ENCODE measurements around the gene TBCD.

DNA sequence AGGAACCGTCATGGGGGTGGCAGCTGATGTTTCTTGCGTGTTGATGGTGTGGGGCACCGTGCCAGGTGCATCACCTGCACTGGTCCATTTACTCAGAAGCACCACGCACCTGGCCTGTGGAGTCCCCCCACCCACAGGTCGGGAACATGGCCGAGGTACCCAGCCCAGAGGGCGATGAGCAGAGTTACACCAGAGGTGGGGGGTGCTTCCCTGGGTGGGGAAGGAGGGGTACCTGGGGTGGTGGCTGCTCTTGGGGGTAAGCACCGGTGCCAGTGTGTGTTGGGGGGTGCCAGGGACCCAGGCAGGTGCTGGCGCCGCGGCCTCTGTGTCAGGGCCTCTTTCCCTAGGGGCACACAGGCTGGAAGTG is 92.9 kb downstream of the TBCD start:
- TF ChIP-seq, protein P1, sequence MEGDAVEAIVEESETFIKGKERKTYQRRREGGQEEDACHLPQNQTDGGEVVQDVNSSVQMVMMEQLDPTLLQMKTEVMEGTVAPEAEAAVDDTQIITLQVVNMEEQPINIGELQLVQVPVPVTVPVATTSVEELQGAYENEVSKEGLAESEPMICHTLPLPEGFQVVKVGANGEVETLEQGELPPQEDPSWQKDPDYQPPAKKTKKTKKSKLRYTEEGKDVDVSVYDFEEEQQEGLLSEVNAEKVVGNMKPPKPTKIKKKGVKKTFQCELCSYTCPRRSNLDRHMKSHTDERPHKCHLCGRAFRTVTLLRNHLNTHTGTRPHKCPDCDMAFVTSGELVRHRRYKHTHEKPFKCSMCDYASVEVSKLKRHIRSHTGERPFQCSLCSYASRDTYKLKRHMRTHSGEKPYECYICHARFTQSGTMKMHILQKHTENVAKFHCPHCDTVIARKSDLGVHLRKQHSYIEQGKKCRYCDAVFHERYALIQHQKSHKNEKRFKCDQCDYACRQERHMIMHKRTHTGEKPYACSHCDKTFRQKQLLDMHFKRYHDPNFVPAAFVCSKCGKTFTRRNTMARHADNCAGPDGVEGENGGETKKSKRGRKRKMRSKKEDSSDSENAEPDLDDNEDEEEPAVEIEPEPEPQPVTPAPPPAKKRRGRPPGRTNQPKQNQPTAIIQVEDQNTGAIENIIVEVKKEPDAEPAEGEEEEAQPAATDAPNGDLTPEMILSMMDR (IDR thresholded peaks at IDR 0.05) = no peak
- TF ChIP-seq POLR2A (IDR thresholded peaks at IDR 0.05) = no peak
